HG03342 (cell line): Measurements from ENCODE around the gene MPND.
"Not testable (repeated sequence)": the region's sequence is repeated elsewhere in the genome, so short reads cannot be mapped to it uniquely, and the experiment has no call there.

Source experiments
- ATAC-seq: cut with Tn5 transposase; IDR thresholded peaks from one replicate; pipeline ENCODE4 v1.9.1; 2021; ENCODE audit warnings: mild to moderate bottlenecking, moderate library complexity; ENCODE audit not compliant: unreplicated experiment

MPND gene

GRCh38 chr19:4319067-4319718, 24.2 kb upstream of the MPND start:
- no peak for ATAC-seq

GRCh38 chr19:4320419-4320818, 22.9 kb upstream of the MPND start:
- no peak for ATAC-seq

- no peak for ATAC-seq
Measured at GRCh38 chr19:4322942-4323665, 20.3 kb upstream of the MPND start.

GRCh38 chr19:4323692-4324091, 19.7 kb upstream of the MPND start:
- ATAC-seq, result no peak

- no peak for ATAC-seq
Measured at GRCh38 chr19:4324228-4324627, 19.1 kb upstream of the MPND start.

- ATAC-seq, result no peak
Measured at GRCh38 chr19:4326215-4326836, 17.0 kb upstream of the MPND start.

GRCh38 chr19:4326837-4327251, 16.5 kb upstream of the MPND start:
- no peak for ATAC-seq

GRCh38 chr19:4327252-4327876, 16.0 kb upstream of the MPND start:
- no peak for ATAC-seq

GRCh38 chr19:4327877-4328242, 15.5 kb upstream of the MPND start:
- ATAC-seq, result no peak

GRCh38 chr19:4328243-4328990, 14.9 kb upstream of the MPND start:
- ATAC-seq, result peak; percentile 77

GRCh38 chr19:4328991-4329681, 14.2 kb upstream of the MPND start:
- not testable (repeated sequence) for ATAC-seq

GRCh38 chr19:4329858-4330257, 13.5 kb upstream of the MPND start:
- ATAC-seq, result no peak

GRCh38 chr19:4334929-4335570, 8.3 kb upstream of the MPND start:
- ATAC-seq, result no peak

- no peak for ATAC-seq
Measured at GRCh38 chr19:4337906-4338440, 5.4 kb upstream of the MPND start.

GRCh38 chr19:4338441-4339355, 4.7 kb upstream of the MPND start, which contains the start of gene STAP2:
Gene STAP2, minus strand, starts transcription at chr19:4338827. Its CDS starts 74 bp downstream, at chr19:4338753.
- ATAC-seq, result no peak

GRCh38 chr19:4342314-4342614, 1.1 kb upstream of the MPND start:
- no peak for ATAC-seq

- ATAC-seq, result peak; percentile 88
Measured at GRCh38 chr19:4342615-4343369, 570 bp upstream of the MPND start.
